HepG2 (cell line): ENCODE results near the gene PSMG3. TPM values are rescaled to one million over a fixed set of nuclear protein-coding genes. Genes with fewer than 3 reads are reported as not detected.

Experiments
- CENPT ChIP-seq: sonication (generic); formaldehyde crosslinking; IDR thresholded peaks from 2 replicates; pipeline ENCODE4 v1.8.0; 2022; ENCODE audit warnings: low read depth, mild to moderate bottlenecking, moderate library complexity, missing genetic modification reagents
- HOXA3 ChIP-seq: sonication (generic); formaldehyde crosslinking; IDR thresholded peaks from 2 replicates; pipeline ENCODE4 v1.5.0; 2020; ENCODE audit warnings: missing genetic modification reagents
- KDM5B ChIP-seq: sonication (generic); formaldehyde crosslinking; IDR thresholded peaks from 2 replicates; pipeline ENCODE4 v1.4.0; 2020; ENCODE audit warnings: missing genetic modification reagents, mild to moderate bottlenecking, borderline replicate concordance
- MED8 ChIP-seq: sonication (generic); formaldehyde crosslinking; IDR thresholded peaks from 2 replicates; pipeline ENCODE4 v1.8.1; 2023; ENCODE audit warnings: mild to moderate bottlenecking, missing genetic modification reagents; ENCODE audit not compliant: insufficient replicate concordance
- MLX ChIP-seq: IDR thresholded peaks from 2 replicates; pipeline ENCODE4 v1.6.1; 2016
- SP5 ChIP-seq: IDR thresholded peaks from 2 replicates; pipeline ENCODE4 v1.6.1; 2016; ENCODE audit warnings: low read depth, borderline replicate concordance
- XRCC5 ChIP-seq: fragments of 200-400 bp; formaldehyde crosslinking; optimal IDR thresholded peaks from 2 replicates; pipeline ENCODE3; 2017; ENCODE audit warnings: mild to moderate bottlenecking, low read length
- ZBTB38 ChIP-seq: sonication (generic); formaldehyde crosslinking; IDR thresholded peaks from 2 replicates; pipeline ENCODE4 v1.5.1; 2020; ENCODE audit warnings: mild to moderate bottlenecking, missing genetic modification reagents
- ZNF547 ChIP-seq: sonication (generic); formaldehyde crosslinking; IDR thresholded peaks from 2 replicates; pipeline ENCODE4 v1.5.1; 2020; ENCODE audit warnings: mild to moderate bottlenecking, missing genetic modification reagents
- ZNF703 ChIP-seq: sonication (generic); formaldehyde crosslinking; IDR thresholded peaks from 2 replicates; pipeline ENCODE4 v1.5.1; 2020; ENCODE audit warnings: missing genetic modification reagents, mild to moderate bottlenecking, moderate library complexity, borderline replicate concordance
- ZSCAN29 ChIP-seq: sonication (generic); formaldehyde crosslinking; conservative IDR thresholded peaks from 2 replicates; pipeline ENCODE4 v1.4.0; 2020; ENCODE audit warnings: mild to moderate bottlenecking, missing genetic modification reagents
- polyA plus RNA-seq, 8 experiments: library from polyadenylated mRNA; depleted of rRNA in 3 of 8; stranded (reverse) in 7 of 8; unstranded in 1 of 8; fragments of >200 nt; fragmentation: Illumina TruSeq in 4 of 8; extraction: Trizol in 4 of 8; gene quantifications; 2 replicates each; pipeline versions ENCODE4 v1.2.1 to v1.2.3, GENCODE V29; 2011 to 2016; ENCODE audit warnings: low read depth in 4 of 8, missing spikeins in 1 of 8, mixed read lengths in 1 of 8; ENCODE audit not compliant: insufficient read depth in 1 of 8
- total RNA-seq, 5 experiments: library from RNA; depleted of rRNA; stranded (reverse); fragments of >200 nt; fragmentation: Illumina TruSeq; extraction: Trizol; gene quantifications; 2 replicates each; pipeline ENCODE4 v1.2.3, GENCODE V29; 2016; ENCODE audit warnings: low read depth in 1 of 5
- TF ChIP-seq, protein P1 (sequence below): sonication (generic); formaldehyde crosslinking; IDR thresholded peaks from 2 replicates; pipeline ENCODE4 v1.4.0; 2020; ENCODE audit warnings: missing genetic modification reagents, borderline replicate concordance
- TF ChIP-seq, protein P2 (sequence below): sonication (generic); formaldehyde crosslinking; IDR thresholded peaks from 2 replicates; pipeline ENCODE4 v1.9.0; 2022; ENCODE audit warnings: low read depth, missing genetic modification reagents
- TF ChIP-seq, protein P3 (sequence below): sonication (generic); formaldehyde crosslinking; IDR thresholded peaks from 2 replicates; pipeline ENCODE4 v1.4.0; 2020; ENCODE audit warnings: missing genetic modification reagents
- TF ChIP-seq, protein P4 (sequence below): sonication (generic); formaldehyde crosslinking; IDR thresholded peaks from 2 replicates; pipeline ENCODE4 v1.4.0; 2020; ENCODE audit warnings: missing genetic modification reagents
- TF ChIP-seq, protein P5 (sequence below): sonication (generic); formaldehyde crosslinking; IDR thresholded peaks from 2 replicates; pipeline ENCODE4 v1.4.0; 2020; ENCODE audit warnings: missing genetic modification reagents, borderline replicate concordance
- TF ChIP-seq, protein P6 (sequence below): IDR thresholded peaks from 2 replicates; pipeline ENCODE4 v1.6.1; 2018; ENCODE audit warnings: missing genetic modification reagents

The PSMG3 gene
- total and polyA plus RNA-seq, 2 of the 13 experiments (the other 11 are each of a cell fraction or from before 2014, with no cell fraction given), result 29.6 to 48.4 TPM

GRCh38 chr7:1569833-1570632, at the start of gene PSMG3 (continued):
- TF ChIP-seq CENPT (CRISPR knock-in tag) (no peak), SP5 (CRISPR knock-in tag) (0 out of 2 replicates have a peak, but pooled peaks have one; percentile 32), MED8 (peak; percentile 80), HOXA3 (peak; percentile 89), ZNF703 (CRISPR knock-in tag) (peak; percentile 31; the same call in 1 of the 2 replicates), ZSCAN29 (CRISPR knock-in tag) (no peak), ZNF547 (CRISPR knock-in tag) (peak; percentile 64), MLX (no peak), ZBTB38 (CRISPR knock-in tag) (peak; percentile 69; the same call in 1 of the 2 replicates), XRCC5 (peak; percentile 95), KDM5B (CRISPR knock-in tag) (peak; percentile 74)
- TF ChIP-seq, protein P1, sequence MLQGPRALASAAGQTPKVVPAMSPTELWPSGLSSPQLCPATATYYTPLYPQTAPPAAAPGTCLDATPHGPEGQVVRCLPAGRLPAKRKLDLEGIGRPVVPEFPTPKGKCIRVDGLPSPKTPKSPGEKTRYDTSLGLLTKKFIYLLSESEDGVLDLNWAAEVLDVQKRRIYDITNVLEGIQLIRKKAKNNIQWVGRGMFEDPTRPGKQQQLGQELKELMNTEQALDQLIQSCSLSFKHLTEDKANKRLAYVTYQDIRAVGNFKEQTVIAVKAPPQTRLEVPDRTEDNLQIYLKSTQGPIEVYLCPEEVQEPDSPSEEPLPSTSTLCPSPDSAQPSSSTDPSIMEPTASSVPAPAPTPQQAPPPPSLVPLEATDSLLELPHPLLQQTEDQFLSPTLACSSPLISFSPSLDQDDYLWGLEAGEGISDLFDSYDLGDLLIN (CRISPR knock-in tag), result no peak; the same call in 1 of the 2 replicates
- TF ChIP-seq, protein P2, sequence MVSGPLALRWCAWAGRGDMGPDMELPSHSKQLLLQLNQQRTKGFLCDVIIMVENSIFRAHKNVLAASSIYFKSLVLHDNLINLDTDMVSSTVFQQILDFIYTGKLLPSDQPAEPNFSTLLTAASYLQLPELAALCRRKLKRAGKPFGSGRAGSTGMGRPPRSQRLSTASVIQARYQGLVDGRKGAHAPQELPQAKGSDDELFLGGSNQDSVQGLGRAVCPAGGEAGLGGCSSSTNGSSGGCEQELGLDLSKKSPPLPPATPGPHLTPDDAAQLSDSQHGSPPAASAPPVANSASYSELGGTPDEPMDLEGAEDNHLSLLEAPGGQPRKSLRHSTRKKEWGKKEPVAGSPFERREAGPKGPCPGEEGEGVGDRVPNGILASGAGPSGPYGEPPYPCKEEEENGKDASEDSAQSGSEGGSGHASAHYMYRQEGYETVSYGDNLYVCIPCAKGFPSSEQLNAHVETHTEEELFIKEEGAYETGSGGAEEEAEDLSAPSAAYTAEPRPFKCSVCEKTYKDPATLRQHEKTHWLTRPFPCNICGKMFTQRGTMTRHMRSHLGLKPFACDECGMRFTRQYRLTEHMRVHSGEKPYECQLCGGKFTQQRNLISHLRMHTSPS (CRISPR knock-in tag), result no peak
- TF ChIP-seq, protein P3, sequence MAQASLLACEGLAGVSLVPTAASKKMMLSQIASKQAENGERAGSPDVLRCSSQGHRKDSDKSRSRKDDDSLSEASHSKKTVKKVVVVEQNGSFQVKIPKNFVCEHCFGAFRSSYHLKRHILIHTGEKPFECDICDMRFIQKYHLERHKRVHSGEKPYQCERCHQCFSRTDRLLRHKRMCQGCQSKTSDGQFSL (CRISPR knock-in tag), result peak; percentile 58; the same call in 1 of the 2 replicates
- TF ChIP-seq, protein P4, sequence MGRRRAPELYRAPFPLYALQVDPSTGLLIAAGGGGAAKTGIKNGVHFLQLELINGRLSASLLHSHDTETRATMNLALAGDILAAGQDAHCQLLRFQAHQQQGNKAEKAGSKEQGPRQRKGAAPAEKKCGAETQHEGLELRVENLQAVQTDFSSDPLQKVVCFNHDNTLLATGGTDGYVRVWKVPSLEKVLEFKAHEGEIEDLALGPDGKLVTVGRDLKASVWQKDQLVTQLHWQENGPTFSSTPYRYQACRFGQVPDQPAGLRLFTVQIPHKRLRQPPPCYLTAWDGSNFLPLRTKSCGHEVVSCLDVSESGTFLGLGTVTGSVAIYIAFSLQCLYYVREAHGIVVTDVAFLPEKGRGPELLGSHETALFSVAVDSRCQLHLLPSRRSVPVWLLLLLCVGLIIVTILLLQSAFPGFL, result no peak
- TF ChIP-seq, protein P5, sequence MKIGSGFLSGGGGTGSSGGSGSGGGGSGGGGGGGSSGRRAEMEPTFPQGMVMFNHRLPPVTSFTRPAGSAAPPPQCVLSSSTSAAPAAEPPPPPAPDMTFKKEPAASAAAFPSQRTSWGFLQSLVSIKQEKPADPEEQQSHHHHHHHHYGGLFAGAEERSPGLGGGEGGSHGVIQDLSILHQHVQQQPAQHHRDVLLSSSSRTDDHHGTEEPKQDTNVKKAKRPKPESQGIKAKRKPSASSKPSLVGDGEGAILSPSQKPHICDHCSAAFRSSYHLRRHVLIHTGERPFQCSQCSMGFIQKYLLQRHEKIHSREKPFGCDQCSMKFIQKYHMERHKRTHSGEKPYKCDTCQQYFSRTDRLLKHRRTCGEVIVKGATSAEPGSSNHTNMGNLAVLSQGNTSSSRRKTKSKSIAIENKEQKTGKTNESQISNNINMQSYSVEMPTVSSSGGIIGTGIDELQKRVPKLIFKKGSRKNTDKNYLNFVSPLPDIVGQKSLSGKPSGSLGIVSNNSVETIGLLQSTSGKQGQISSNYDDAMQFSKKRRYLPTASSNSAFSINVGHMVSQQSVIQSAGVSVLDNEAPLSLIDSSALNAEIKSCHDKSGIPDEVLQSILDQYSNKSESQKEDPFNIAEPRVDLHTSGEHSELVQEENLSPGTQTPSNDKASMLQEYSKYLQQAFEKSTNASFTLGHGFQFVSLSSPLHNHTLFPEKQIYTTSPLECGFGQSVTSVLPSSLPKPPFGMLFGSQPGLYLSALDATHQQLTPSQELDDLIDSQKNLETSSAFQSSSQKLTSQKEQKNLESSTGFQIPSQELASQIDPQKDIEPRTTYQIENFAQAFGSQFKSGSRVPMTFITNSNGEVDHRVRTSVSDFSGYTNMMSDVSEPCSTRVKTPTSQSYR, result no peak
- TF ChIP-seq, protein P6, sequence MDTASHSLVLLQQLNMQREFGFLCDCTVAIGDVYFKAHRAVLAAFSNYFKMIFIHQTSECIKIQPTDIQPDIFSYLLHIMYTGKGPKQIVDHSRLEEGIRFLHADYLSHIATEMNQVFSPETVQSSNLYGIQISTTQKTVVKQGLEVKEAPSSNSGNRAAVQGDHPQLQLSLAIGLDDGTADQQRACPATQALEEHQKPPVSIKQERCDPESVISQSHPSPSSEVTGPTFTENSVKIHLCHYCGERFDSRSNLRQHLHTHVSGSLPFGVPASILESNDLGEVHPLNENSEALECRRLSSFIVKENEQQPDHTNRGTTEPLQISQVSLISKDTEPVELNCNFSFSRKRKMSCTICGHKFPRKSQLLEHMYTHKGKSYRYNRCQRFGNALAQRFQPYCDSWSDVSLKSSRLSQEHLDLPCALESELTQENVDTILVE (CRISPR knock-in tag), result peak; percentile 65
